ENCODE results near the gene CETP.

Gene CETP

DNA sequence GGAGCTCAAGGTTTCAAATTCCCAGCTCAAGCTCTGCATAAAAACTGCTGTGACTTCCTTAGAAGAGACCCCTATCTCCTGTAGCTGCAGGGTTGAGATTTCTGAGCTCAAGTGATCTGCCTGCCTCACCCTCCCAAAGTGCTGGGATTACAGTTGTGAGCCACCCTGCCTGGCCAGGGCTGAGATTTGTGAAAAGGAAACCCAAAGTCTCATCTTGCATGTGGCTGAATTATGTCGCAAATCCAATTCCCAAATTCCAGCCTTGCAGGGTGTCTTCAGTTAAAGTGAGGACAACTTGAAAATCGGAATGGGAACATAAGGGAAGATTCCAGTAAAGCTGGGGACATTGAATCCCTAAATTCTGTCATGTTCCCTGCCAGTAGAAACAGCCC, 14.2 kb upstream of the CETP start:
- DNase-seq: no peak
- Histone ChIP-seq H3K27me3 (ENCODE audit: insufficient read depth, low read length, poor library complexity) (no peaks in the 10 kb centered on the region), H3K36me3 (ENCODE audit: insufficient read depth, low read length) (peaks cover 29% of the 10 kb centered on the region), H3K9me3 (ENCODE audit: insufficient read depth, low read length, severe bottlenecking) (no peaks in the 10 kb centered on the region), H3K4me1 (ENCODE audit: insufficient read depth, low read length) (no peaks in the 10 kb centered on the region), H3K9ac (ENCODE audit: low read depth, low read length) (no peak overlapping the region), H2AFZ (ENCODE audit: low read depth, low read length) (no peak overlapping the region), H3K79me2 (ENCODE audit: insufficient read depth, low read length) (no peaks in the 10 kb centered on the region), H3K4me2 (ENCODE audit: insufficient read depth, low read length) (no peak overlapping the region), H4K20me1 (ENCODE audit: insufficient read depth, low read length) (no peaks in the 10 kb centered on the region), H3K4me3 (ENCODE audit: low read depth in 1 of 2, low read length in 2 of 2) (no peak overlapping the region), H3K27ac (ENCODE audit: low read length) (no peak overlapping the region)
- no peak for TF ChIP-seq EZH2 (IDR thresholded peaks at IDR 0.05; ENCODE audit: borderline replicate concordance, low read depth, low read length, severe bottlenecking)
- TF ChIP-seq, protein P1, sequence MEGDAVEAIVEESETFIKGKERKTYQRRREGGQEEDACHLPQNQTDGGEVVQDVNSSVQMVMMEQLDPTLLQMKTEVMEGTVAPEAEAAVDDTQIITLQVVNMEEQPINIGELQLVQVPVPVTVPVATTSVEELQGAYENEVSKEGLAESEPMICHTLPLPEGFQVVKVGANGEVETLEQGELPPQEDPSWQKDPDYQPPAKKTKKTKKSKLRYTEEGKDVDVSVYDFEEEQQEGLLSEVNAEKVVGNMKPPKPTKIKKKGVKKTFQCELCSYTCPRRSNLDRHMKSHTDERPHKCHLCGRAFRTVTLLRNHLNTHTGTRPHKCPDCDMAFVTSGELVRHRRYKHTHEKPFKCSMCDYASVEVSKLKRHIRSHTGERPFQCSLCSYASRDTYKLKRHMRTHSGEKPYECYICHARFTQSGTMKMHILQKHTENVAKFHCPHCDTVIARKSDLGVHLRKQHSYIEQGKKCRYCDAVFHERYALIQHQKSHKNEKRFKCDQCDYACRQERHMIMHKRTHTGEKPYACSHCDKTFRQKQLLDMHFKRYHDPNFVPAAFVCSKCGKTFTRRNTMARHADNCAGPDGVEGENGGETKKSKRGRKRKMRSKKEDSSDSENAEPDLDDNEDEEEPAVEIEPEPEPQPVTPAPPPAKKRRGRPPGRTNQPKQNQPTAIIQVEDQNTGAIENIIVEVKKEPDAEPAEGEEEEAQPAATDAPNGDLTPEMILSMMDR (IDR thresholded peaks at IDR 0.05; ENCODE audit: borderline replicate concordance, extremely low read depth, low read length, poor library complexity, severe bottlenecking): no peak
- ATAC-seq (ENCODE audit: insufficient read depth, low read depth): no peak

- ATAC-seq (ENCODE audit: insufficient read depth, low read depth): no peak
- Histone ChIP-seq H2AFZ (ENCODE audit: low read depth, low read length) (no peak overlapping the region), H4K20me1 (ENCODE audit: insufficient read depth, low read length) (no peaks in the 10 kb centered on the region), H3K36me3 (ENCODE audit: insufficient read depth, low read length) (peaks cover 23% of the 10 kb centered on the region), H3K27ac (ENCODE audit: low read length) (no peak overlapping the region), H3K4me1 (ENCODE audit: insufficient read depth, low read length) (no peaks in the 10 kb centered on the region), H3K79me2 (ENCODE audit: insufficient read depth, low read length) (no peaks in the 10 kb centered on the region), H3K9me3 (ENCODE audit: insufficient read depth, low read length, severe bottlenecking) (no peaks in the 10 kb centered on the region), H3K9ac (ENCODE audit: low read depth, low read length) (no peak overlapping the region), H3K4me3 (ENCODE audit: low read depth in 1 of 2, low read length in 2 of 2) (no peak overlapping the region), H3K27me3 (ENCODE audit: insufficient read depth, low read length, poor library complexity) (no peaks in the 10 kb centered on the region), H3K4me2 (ENCODE audit: insufficient read depth, low read length) (no peak overlapping the region)
- no peak for TF ChIP-seq EZH2 (IDR thresholded peaks at IDR 0.05; ENCODE audit: borderline replicate concordance, low read depth, low read length, severe bottlenecking)
- TF ChIP-seq, protein P1 (IDR thresholded peaks at IDR 0.05; ENCODE audit: borderline replicate concordance, extremely low read depth, low read length, poor library complexity, severe bottlenecking): no peak
- DNase-seq: no peak
These were observed 13.5 kb upstream of the CETP start for GRCh38 chr16:56948234-56948633.

- Histone ChIP-seq H3K4me1 (ENCODE audit: insufficient read depth, low read length) (no peaks in the 10 kb centered on the region), H3K27me3 (ENCODE audit: insufficient read depth, low read length, poor library complexity) (no peaks in the 10 kb centered on the region), H3K36me3 (ENCODE audit: insufficient read depth, low read length) (peaks cover 5% of the 10 kb centered on the region), H4K20me1 (ENCODE audit: insufficient read depth, low read length) (no peaks in the 10 kb centered on the region), H3K4me3 (ENCODE audit: low read depth in 1 of 2, low read length in 2 of 2) (no peak overlapping the region), H3K9me3 (ENCODE audit: insufficient read depth, low read length, severe bottlenecking) (no peaks in the 10 kb centered on the region), H3K9ac (ENCODE audit: low read depth, low read length) (no peak overlapping the region), H3K4me2 (ENCODE audit: insufficient read depth, low read length) (no peak overlapping the region), H3K79me2 (ENCODE audit: insufficient read depth, low read length) (no peaks in the 10 kb centered on the region), H2AFZ (ENCODE audit: low read depth, low read length) (no peak overlapping the region), H3K27ac (ENCODE audit: low read length) (no peak overlapping the region)
- TF ChIP-seq, protein P1 (IDR thresholded peaks at IDR 0.05; ENCODE audit: borderline replicate concordance, extremely low read depth, low read length, poor library complexity, severe bottlenecking): no peak
- TF ChIP-seq EZH2 (IDR thresholded peaks at IDR 0.05; ENCODE audit: borderline replicate concordance, low read depth, low read length, severe bottlenecking): no peak
- ATAC-seq (ENCODE audit: insufficient read depth, low read depth) (no peak), DNase-seq (no peak)
These were observed 11.7 kb upstream of the CETP start for GRCh38 chr16:56950051-56950450.

DNA sequence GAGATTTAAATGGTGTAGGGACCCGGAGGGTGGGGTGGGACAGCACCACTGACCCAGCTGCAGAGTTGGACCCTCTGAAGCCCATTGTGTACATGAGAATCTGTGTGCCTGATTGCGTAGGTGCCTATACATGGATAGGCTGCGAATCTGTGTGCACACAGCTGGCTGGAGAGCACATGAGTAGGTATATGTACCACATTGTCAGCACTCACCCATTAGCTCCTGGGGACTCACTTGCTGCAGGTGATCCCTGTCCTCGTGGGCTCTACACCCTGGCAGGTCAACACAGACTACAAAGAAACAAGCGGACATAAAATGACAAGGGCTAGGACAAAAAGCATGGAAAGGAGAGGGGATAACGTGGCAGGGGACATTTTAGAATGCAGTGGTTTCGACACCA, 11.3 kb upstream of the CETP start:
- Histone ChIP-seq H3K4me2 (ENCODE audit: insufficient read depth, low read length) (no peak overlapping the region), H3K36me3 (ENCODE audit: insufficient read depth, low read length) (peaks cover under 1% of the 10 kb centered on the region; the same call in 1 of the 2 replicates), H2AFZ (ENCODE audit: low read depth, low read length) (no peak overlapping the region), H3K4me3 (ENCODE audit: low read depth in 1 of 2, low read length in 2 of 2) (no peak overlapping the region), H3K9me3 (ENCODE audit: insufficient read depth, low read length, severe bottlenecking) (no peaks in the 10 kb centered on the region), H3K9ac (ENCODE audit: low read depth, low read length) (no peak overlapping the region), H3K27ac (ENCODE audit: low read length) (no peak overlapping the region), H3K4me1 (ENCODE audit: insufficient read depth, low read length) (no peaks in the 10 kb centered on the region), H3K27me3 (ENCODE audit: insufficient read depth, low read length, poor library complexity) (no peaks in the 10 kb centered on the region), H4K20me1 (ENCODE audit: insufficient read depth, low read length) (no peaks in the 10 kb centered on the region), H3K79me2 (ENCODE audit: insufficient read depth, low read length) (no peaks in the 10 kb centered on the region)
- DNase-seq: no peak
- ATAC-seq (ENCODE audit: insufficient read depth, low read depth): no peak
- TF ChIP-seq, protein P1 (IDR thresholded peaks at IDR 0.05; ENCODE audit: borderline replicate concordance, extremely low read depth, low read length, poor library complexity, severe bottlenecking): no peak
- TF ChIP-seq EZH2 (IDR thresholded peaks at IDR 0.05; ENCODE audit: borderline replicate concordance, low read depth, low read length, severe bottlenecking): no peak
